ENCODE measurements around the gene SVIP.

Gene SVIP

DNA sequence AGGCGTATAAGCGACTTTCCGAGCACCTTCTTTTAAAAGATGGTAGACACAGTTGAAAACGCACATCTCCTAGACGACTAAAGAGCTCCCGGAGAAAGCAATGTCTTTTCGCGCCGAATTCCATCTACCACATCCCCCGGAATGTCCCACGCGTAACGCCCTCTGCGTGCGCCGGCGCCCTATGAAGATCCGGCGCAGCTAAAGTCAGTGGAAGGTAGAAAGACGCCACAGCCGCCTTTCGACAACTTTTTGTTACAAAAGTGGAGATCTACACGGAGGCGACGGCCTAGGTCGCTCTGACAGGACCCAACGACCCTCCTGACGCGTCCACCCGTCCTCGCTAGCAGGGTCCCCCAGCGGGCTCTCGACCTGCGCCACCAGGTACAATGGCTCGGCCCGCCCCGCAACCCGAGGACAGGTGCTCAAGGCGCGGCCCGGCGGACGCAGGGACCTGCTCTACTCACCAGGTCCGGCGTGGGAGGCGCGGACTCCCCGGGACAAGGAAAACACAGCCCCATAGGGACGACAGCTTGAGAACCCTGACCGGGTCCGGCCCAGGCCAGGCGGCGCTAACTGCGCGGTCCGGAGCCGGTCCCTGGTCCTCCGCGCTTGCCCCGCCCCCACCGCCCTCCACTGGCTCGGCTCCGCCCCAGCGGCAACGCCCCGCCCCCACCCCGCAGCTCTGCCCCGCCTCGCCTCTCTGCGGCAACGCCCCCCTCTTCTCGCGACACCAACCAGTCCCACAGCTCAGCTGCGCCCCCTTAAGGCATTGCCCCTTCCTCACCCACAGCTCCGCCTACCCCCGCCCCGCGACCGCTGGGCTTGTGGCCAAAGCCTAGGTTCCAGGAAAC lies at the start of gene SVIP:
TSS of gene SVIP (minus strand) at position 571 of the 851 bp plus-strand sequence. CDS start at position 518, 53 bp downstream.
- peak; percentile 85 for DNase-seq

- no peak for DNase-seq
These were observed 49.0 kb upstream of the SVIP start for GRCh38 chr11:22878604-22879003.

GRCh38 chr11:22878039-22878438 lies 48.4 kb upstream of the SVIP start:
- DNase-seq: no peak

GRCh38 chr11:22875869-22876473 lies 46.4 kb upstream of the SVIP start:
- peak; percentile 89 for DNase-seq

DNA sequence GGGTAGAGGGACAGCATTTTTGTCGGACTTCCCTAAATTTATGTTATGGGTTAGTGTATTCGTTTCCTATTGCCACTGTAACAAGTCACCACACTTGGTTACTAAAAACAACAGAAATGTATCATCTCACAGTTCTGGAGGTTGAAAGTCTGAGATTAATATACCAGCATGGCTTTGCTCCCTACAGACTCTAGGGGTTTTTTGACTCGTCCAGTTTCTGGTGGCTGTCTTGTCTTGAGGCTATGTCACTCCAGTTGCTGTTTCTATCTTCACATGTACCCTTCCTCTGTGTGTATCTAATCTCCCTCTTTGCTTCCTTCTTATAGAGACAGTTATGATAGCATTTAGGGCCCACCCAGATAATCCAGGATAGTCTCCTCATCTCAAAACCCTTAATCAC lies 39.7 kb upstream of the SVIP start:
- no peak for DNase-seq

DNA sequence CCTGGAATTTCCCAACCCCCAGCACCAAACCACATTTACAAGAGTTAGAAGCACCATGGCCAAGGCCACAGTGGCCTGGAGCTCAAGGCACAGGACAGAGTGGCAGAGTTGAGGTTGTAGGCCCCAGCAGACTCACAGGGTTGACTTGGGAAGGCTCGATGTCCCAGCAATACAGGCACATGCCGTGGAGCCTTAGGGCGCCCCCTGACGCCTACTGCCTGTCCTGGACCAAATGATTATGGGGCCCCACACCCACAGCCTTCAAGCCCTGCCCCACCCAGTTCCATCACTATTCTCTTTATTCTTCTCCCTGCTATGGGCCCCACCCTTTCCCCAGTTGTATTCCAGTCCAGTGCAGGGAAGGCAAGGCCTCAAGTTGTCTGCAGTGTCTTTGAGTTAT lies 30.6 kb upstream of the SVIP start, which contains the start of gene CCDC179:
TSS of gene CCDC179 (minus strand) at position 234 of the 400 bp plus-strand sequence. CDS start at position 181, 53 bp downstream.
- no peak for DNase-seq

DNA sequence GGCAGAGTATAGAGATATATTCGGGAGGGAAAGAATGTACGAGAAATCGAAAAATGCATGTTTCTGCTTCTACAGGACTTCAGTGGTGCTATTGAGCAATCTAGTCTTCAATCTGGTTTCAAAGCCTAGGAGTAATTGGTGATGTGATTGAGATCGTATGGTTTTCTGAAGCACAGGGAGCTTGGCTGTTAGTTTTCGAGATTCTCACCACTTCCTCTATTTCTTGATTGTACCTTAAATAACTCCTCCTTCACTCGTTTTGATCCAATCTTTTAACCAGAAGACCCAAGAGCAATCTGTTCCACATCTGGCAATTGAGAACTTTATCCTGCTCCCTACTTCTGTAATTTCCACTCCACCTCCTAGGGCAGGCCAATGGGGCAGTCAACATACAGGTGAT lies 30.2 kb upstream of the SVIP start:
- DNase-seq: no peak

DNA sequence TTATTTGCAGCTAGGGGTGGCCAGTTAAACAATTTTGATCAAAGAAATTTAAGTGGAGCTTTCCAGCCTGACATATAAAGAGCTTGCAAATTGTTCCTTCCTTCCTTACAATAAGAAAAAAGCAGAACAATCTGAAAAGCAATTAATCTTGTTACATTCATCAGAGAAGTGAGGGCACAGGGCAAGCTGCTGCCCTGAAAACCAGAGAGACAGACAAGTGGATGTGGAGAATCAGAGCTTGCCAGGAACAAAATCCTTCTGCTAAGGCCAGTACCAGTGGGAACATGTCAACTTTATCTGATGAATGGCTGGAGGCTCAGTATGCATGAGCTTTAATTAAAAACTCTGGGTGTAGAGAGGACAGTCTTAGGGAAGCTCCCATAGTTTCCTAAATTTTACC lies 21.9 kb upstream of the SVIP start:
- no peak for DNase-seq

GRCh38 chr11:22846726-22847125 lies 17.1 kb upstream of the SVIP start:
- DNase-seq: no peak

DNA sequence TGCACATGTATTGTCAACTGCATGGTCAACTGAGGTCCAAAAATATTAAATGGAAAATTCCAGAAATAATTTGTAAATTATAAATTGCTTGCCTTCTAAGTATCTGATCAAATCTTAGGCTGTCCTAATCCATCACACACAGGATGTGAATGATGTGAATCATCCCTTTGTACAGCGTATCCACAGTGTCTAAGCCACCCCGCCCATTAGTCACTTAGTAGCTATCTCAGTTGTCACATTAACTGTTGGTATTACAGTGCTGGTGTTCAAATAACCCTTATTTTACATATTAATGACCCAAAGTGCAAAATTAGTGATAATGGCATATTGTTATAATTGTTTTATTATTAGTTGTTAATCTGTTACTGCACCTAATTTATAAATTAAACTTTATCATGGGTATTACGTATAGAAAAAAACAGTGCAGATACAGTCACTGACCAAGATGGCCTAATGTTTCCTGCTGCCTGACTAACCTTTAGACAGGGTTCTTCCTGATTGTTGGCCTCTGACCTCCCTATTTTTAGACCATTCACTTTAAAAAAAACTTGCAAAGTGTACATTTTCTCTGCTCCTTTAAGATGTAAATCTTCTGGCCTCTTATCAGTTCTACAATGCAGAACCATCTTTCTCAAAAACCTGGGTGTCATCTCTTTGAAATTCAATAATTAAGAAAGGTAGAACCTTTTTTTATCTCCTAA lies 2.9 kb upstream of the SVIP start:
- DNase-seq: no peak

GRCh38 chr11:22830082-22830414 lies 447 bp upstream of the SVIP start:
- no peak for DNase-seq

DNA sequence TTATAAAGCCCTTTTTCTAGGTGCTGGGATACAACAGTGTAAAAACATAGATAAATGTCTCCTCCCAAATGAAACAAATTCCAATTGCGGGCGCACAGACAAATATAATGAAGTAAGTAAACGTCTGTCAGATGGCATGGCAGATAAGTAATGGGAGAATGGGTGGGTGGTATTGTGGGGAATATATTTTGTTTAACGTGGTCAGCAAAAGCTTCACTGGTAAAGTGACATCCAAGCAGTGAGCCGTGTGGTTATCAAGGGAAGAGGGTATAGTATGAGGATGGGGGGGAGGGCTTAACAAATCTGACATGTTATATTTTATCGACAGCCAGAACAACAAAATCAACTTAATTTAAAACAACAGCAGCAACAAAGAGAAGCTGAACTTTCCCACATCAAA lies 1.2 kb downstream of the SVIP start:
- no peak for DNase-seq

DNA sequence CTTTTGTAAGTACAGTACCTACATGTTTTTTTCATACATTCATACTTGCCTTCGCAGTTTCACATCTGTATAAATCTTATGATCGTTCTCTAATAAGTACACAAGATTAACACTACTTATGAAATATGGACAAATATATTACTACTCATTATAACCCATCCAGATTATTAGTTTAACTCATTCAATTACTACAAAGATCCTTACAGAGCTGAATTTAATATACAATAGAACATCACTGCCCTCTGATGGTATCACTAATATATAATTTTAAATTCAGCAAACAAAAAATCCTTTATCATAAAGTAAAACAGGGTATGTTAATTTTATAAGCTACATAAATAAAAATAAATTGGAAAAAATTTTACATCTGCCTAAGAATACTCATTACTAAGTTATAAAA lies 7.4 kb downstream of the SVIP start:
- no peak for DNase-seq

- DNase-seq: no peak
These were observed 19.7 kb downstream of the SVIP start for GRCh38 chr11:22809893-22810292.

DNA sequence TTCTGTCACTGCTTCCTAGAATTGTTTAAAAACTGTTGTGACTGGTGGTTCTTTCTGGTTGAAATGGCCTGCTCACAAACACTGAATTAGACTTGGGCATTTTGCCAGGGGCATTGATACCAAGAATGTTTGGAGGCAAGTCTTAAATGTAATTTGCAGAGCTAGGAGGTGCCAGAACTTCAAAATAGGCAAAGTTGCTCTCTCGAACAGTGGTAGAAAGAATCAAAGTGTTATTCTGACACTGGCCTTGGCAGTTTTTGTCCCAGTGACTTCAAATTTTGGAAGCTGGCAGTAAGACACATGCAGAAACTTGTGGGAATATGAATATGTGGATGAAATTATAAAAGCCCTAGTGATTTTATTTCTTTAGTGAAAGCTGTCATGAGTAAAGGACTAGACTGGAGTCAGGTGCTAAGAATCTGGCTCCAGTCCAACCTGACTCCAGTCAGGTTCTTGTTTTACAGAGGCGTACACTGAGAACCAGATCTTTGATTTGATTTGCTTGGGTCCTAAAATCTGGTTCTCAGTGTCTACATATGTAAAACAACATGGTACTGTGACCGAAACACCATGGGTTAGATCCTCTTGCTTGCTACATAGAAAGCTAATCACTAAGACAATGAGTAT lies 20.9 kb downstream of the SVIP start:
- DNase-seq: no peak

- DNase-seq: peak; percentile 47
These were observed 21.6 kb downstream of the SVIP start for GRCh38 chr11:22807855-22808570.

DNA sequence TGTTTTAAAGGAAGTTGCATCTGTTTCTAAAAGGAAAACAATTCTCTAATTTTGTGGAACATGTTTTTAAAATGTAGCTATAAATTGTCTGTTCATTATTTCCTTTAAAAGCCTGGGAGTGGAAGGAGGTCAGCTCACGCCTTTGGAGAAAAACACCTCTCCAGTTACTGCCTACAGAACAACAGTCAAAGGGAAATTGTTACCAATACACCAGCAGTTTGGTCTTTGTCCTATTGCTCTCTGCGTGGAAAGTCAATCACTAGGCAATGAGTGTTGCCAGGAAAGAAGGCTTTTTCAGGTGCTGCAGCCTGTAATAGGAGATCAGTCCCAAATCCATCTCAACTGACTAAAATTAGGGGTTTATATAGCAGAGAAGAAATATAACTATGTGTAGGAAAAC lies 22.2 kb downstream of the SVIP start:
- no peak for DNase-seq

DNA sequence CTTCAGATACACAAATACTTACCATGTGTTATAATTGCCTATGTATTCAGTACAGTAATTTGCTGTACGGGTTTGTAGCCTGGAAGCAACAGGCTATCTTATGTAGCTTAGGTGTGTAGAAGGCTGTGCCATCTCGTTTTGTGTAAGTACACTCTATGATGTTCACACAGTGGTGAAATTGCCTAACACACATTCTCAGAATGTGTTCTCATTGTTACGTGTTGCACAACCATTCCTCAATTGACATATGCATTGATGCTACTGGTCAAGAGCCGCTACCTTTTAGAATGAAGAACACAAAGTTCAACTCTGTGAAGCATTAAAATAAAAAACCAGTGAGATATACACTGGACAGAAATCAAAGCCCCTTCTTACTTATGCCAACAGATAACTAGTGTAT lies 26.7 kb downstream of the SVIP start:
- no peak for DNase-seq

DNA sequence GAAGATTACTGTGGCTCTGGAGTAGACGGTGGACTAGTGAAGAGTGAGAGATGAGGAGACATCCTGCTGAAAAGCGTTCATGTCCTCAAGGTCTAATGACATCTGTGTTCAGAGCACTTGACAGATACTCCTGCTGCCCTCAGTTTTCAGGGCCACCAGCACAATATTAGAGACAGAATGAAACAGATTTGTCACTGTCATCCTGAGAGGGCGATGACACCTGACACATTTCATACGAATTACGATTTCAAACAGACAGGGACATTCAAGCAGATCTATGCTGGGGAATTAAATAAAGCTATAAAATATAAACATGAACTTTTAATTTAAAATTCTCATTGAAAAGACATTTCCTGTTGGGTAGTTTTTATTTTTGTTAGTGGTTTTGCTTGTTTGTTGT lies 29.1 kb downstream of the SVIP start:
- DNase-seq: no peak

- DNase-seq: no peak
These were observed 30.7 kb downstream of the SVIP start for GRCh38 chr11:22798901-22799300.

GRCh38 chr11:22797047-22797446 lies 32.6 kb downstream of the SVIP start:
- no peak for DNase-seq

DNA sequence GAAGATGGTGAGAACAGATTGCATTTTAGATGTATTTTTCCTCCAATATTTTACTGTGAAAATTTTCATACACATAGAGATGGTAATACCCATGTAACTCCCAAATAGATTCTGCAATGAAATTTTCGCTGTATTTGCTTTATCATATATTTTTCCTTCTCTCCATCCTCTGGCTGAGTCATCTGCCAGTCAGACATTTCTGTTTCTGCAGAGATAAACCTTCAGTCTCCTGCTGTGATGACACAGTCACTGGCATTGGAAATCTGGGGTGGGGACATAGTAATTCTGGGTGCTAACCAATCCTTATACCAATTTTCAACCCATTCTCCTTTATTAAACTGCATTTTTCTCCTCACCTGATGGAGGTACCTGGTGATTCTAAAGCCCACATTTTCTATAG lies 33.7 kb downstream of the SVIP start:
- DNase-seq: peak; percentile 5

GRCh38 chr11:22792497-22792896 lies 37.1 kb downstream of the SVIP start:
- peak; percentile 43 for DNase-seq
